ENCODE data around the gene ZCCHC7.

Gene ZCCHC7

GRCh38 chr9:37364751-37365360, 244.5 kb downstream of the ZCCHC7 start:
- no peak overlapping the region for H3K4me3 ChIP-seq (ENCODE audit: low read depth, low read length)
- TF ChIP-seq, protein P1, sequence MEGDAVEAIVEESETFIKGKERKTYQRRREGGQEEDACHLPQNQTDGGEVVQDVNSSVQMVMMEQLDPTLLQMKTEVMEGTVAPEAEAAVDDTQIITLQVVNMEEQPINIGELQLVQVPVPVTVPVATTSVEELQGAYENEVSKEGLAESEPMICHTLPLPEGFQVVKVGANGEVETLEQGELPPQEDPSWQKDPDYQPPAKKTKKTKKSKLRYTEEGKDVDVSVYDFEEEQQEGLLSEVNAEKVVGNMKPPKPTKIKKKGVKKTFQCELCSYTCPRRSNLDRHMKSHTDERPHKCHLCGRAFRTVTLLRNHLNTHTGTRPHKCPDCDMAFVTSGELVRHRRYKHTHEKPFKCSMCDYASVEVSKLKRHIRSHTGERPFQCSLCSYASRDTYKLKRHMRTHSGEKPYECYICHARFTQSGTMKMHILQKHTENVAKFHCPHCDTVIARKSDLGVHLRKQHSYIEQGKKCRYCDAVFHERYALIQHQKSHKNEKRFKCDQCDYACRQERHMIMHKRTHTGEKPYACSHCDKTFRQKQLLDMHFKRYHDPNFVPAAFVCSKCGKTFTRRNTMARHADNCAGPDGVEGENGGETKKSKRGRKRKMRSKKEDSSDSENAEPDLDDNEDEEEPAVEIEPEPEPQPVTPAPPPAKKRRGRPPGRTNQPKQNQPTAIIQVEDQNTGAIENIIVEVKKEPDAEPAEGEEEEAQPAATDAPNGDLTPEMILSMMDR (IDR thresholded peaks at IDR 0.05; ENCODE audit: low read depth, low read length): no peak

DNA sequence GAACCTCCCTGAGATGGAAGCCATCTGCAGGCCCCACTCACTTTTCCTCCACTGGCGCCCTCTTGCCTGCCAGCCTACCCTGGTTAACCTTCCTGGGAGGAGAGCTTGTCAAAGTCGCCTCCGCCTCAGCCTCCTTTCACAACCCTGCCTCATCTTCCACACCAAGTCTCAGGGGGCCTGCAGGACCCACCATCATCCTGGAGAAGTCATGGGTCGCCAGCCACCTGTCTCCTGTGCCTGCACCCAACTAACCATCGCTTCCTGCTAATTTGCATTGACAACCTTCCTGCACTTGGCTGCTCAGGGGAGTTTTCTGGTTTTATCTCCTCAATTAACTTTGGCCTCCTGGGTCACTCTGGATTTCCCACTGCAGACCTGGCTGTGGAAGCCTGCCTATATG, 249.3 kb downstream of the ZCCHC7 start:
- H3K4me3 ChIP-seq (ENCODE audit: low read depth, low read length): no peak overlapping the region
- TF ChIP-seq, protein P1 (IDR thresholded peaks at IDR 0.05; ENCODE audit: low read depth, low read length): no peak

GRCh38 chr9:37370282-37370681, 249.9 kb downstream of the ZCCHC7 start:
- TF ChIP-seq, protein P1 (IDR thresholded peaks at IDR 0.05; ENCODE audit: low read depth, low read length): no peak
- H3K4me3 ChIP-seq (ENCODE audit: low read depth, low read length): no peak overlapping the region

DNA sequence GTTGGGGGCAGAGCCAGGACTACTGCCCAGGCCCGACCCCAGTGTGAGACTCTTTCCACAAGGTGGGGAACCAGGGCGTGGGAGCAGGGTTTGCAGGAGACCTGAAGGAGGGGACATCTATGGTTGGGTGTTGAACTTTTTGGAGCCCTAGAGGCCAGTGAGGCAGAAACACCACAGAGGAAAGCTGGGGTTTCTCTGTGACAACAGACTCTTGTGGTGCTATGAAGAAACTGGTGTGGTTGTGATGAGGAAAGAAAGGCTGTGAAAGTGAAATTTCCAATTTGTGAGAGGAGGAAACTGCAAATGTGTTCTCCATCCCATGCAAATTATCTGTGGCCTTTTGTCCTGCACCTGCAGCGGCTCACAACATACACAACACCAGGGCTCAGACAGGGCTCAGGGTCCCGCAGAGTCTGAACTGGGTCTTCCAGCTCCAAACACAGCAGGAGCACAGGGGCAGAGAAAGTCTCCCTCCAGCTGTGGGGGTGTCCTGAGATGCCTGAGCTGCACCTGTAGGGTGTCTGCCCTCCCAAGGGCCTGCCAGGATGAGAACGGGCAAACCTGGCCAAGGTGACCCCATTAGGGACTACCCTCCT, 250.7 kb downstream of the ZCCHC7 start:
- H3K4me3 ChIP-seq (ENCODE audit: low read depth, low read length): no peak overlapping the region
- TF ChIP-seq, protein P1 (IDR thresholded peaks at IDR 0.05; ENCODE audit: low read depth, low read length): no peak

- TF ChIP-seq, protein P1 (IDR thresholded peaks at IDR 0.05; ENCODE audit: low read depth, low read length): no peak
- H3K4me3 ChIP-seq (ENCODE audit: low read depth, low read length): no peak overlapping the region
Measured at GRCh38 chr9:37371565-37372464, 251.4 kb downstream of the ZCCHC7 start.

DNA sequence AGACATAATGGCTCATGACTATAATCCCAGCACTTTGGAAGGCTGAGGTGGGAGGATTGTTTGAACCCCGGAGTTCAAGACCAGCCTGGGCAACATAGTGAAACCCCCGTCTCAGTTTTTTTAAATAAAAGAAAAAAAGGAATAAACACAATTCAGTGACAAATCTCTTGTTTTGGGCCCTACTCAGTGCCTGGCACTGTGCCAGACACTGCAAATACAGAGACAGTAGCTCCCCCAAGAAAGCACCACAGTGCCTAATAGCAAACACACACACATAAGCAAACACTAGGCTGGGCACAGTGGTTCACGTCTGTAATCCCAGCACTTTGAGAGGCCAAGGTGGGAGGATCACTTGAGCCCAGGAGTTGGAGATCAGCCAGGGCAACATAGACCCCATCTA, 252.5 kb downstream of the ZCCHC7 start:
- TF ChIP-seq, protein P1 (IDR thresholded peaks at IDR 0.05; ENCODE audit: low read depth, low read length): no peak
- H3K4me3 ChIP-seq (ENCODE audit: low read depth, low read length): no peak overlapping the region

DNA sequence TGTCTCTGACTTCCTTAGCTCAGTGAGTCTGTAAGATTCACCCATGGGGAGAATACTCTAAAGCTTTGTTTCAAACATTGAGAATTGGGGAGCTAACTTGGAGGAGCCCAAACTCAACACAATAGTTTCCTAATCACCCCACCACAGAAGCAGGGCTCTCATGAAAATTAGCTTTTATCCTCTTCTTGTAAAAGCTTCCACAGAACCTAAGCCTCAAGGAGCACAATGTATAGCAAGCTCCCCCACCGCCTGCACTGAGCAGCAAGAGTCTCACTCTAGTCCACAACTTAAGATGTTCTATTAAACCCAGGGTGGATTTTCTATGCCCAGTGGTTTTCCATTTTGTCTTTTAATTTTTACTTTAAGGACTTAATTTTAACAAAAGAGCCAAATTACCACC, 253.2 kb downstream of the ZCCHC7 start:
- no peak overlapping the region for H3K4me3 ChIP-seq (ENCODE audit: low read depth, low read length)
- TF ChIP-seq, protein P1 (IDR thresholded peaks at IDR 0.05; ENCODE audit: low read depth, low read length): no peak
